Upper lobe of left lung (tissue), 4 donors: ENCODE measurements around the gene EVI5L.

Experiments
- POLR2A ChIP-seq, 4 donors: fragments of 450-650 bp; IDR thresholded peaks; one replicate each; pipeline ENCODE4 v1.5.1; 2016 to 2017; ENCODE audit warnings: antibody characterized with exemption in 4 of 4, mild to moderate bottlenecking in 2 of 4
- TF ChIP-seq, protein P1 (sequence below), 6 experiments: fragments of 450-650 bp in 4 of 6; fragments of 200-600 bp in 2 of 6; sonication (generic) in 2 of 6; IDR thresholded peaks; one replicate each; pipeline ENCODE4 v1.5.1; 2016 to 2019; ENCODE audit warnings: antibody characterized with exemption in 6 of 6

DNA sequence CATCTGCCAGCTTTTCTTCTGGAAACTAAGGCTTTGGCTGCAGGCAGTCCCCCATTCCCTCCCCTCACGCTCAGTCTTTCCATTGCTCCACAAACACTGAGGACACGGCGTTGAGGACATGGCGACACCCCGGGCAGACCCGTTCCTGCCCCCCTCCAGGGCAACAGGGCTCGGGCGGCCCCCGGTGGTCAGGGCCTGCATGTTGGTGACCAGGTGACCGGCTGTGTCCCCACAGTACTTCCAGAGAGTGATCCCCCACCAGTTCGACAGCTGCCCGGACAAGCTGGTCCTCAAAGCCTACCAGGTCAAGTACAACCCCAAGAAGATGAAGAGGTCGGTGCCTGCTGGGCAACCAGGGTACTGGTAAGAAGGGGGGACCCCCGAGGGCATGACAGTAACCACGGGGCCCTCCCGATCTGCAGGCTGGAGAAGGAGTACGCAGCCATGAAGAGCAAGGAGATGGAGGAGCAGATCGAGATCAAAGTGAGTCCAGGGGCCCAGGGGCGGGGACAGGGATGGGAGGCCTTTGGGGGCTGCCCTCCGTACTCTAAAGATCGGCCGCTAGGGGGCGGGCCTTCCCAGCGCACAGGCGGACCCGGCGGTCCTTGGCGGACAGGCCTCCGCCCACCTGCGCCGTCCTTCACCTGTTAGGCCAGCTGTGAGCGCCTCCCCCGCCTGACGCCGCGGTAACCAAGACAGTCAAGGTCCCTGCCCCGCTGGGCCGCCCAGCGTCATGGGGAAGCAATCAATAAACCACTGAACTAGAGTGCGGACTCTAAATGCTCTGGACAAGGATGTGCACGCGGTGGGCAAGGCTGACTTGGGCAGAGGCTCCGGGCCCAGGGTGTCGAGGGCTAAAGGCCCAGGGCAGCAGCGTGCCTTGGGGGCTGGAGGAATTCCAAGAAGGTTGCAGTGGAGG lies 23.1 kb downstream of the EVI5L start:
- TF ChIP-seq, protein P1, sequence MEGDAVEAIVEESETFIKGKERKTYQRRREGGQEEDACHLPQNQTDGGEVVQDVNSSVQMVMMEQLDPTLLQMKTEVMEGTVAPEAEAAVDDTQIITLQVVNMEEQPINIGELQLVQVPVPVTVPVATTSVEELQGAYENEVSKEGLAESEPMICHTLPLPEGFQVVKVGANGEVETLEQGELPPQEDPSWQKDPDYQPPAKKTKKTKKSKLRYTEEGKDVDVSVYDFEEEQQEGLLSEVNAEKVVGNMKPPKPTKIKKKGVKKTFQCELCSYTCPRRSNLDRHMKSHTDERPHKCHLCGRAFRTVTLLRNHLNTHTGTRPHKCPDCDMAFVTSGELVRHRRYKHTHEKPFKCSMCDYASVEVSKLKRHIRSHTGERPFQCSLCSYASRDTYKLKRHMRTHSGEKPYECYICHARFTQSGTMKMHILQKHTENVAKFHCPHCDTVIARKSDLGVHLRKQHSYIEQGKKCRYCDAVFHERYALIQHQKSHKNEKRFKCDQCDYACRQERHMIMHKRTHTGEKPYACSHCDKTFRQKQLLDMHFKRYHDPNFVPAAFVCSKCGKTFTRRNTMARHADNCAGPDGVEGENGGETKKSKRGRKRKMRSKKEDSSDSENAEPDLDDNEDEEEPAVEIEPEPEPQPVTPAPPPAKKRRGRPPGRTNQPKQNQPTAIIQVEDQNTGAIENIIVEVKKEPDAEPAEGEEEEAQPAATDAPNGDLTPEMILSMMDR (IDR thresholded peaks at IDR 0.05) = peak; percentile 81 to 90 (median 84)
- TF ChIP-seq POLR2A (IDR thresholded peaks at IDR 0.05) = no peak
